Neural cell (in vitro differentiated cells): ENCODE data around the gene GPHN. TPM values are rescaled to one million over a fixed set of nuclear protein-coding genes. Genes with fewer than 3 reads are reported as not detected.

Experiments used
- H2AFZ ChIP-seq: fragments of 200-600, 300-800 bp; sonication (generic), shearing (Covaris generic); 2 replicates; pipeline ENCODE4 v1.6.0; 2014; ENCODE audit warnings: low read depth, mild to moderate bottlenecking, antibody characterized with exemption, low read length, moderate library complexity
- H3F3A ChIP-seq: fragments of 200-600 bp; shearing (Covaris generic); 2 replicates; pipeline ENCODE4 v1.6.1; 2016; ENCODE audit warnings: mild to moderate bottlenecking, moderate library complexity, mixed read lengths, antibody characterized with exemption, low read length; ENCODE audit not compliant: insufficient read depth, poor library complexity, severe bottlenecking
- H3K27ac ChIP-seq: fragments of 200-600, 300-800 bp; sonication (generic), shearing (Covaris generic); 2 replicates; pipeline ENCODE4 v1.5.1; 2014; ENCODE audit warnings: mild to moderate bottlenecking, low read length, moderate library complexity
- H3K27me3 ChIP-seq: fragments of 300-800, 200-600 bp; sonication (generic), shearing (Covaris generic); 2 replicates; pipeline ENCODE4 v1.6.0; 2014; ENCODE audit warnings: mild to moderate bottlenecking, low read depth, low read length, moderate library complexity; ENCODE audit not compliant: insufficient read depth
- H3K36me3 ChIP-seq: fragments of 300-800, 200-600 bp; sonication (generic), shearing (Covaris generic); 2 replicates; pipeline ENCODE4 v1.5.1; 2014; ENCODE audit warnings: mild to moderate bottlenecking, antibody characterized with exemption, low read length, moderate library complexity; ENCODE audit not compliant: insufficient read depth
- H3K4me2 ChIP-seq: fragments of 300-800, 200-600 bp; sonication (generic), shearing (Covaris generic); 2 replicates; pipeline ENCODE4 v1.6.0; 2014; ENCODE audit warnings: mild to moderate bottlenecking, low read length
- H3K4me3 ChIP-seq: fragments of 300-800, 200-600 bp; sonication (generic), shearing (Covaris generic); 2 replicates; pipeline ENCODE4 v1.5.1; 2014; ENCODE audit warnings: mild to moderate bottlenecking, low read length, moderate library complexity
- H3K79me2 ChIP-seq: fragments of 200-600 bp; shearing (Covaris generic); replicated peaks from 2 replicates; pipeline ENCODE4 v1.6.0; 2014; ENCODE audit warnings: mild to moderate bottlenecking, low read length, moderate library complexity; ENCODE audit not compliant: insufficient read depth
- H3K9ac ChIP-seq: fragments of 300-800, 200-600 bp; sonication (generic), shearing (Covaris generic); 2 replicates; pipeline ENCODE4 v1.6.1; 2016; ENCODE audit warnings: mild to moderate bottlenecking, low read length, mixed read lengths
- H3K9me2 ChIP-seq: fragments of 200-600 bp; shearing (Covaris generic); 2 replicates; pipeline ENCODE4 v1.6.1; 2016; ENCODE audit warnings: mild to moderate bottlenecking, low read length, mixed read lengths; ENCODE audit not compliant: insufficient read depth
- H3K9me3 ChIP-seq: fragments of 200-600, 300-800 bp; sonication (generic), shearing (Covaris generic); 2 replicates; pipeline ENCODE4 v1.6.1; 2016; ENCODE audit warnings: mild to moderate bottlenecking, mixed run types, low read length, moderate library complexity, mixed read lengths
- H4K20me1 ChIP-seq: fragments of 200-600 bp; shearing (Covaris generic); 2 replicates; pipeline ENCODE4 v1.6.1; 2016; ENCODE audit warnings: mild to moderate bottlenecking, mixed run types; ENCODE audit not compliant: insufficient read depth
- EP300 ChIP-seq: fragments of 450-650 bp; conservative IDR thresholded peaks from 2 replicates; pipeline ENCODE4 v1.6.1; 2014; ENCODE audit warnings: antibody characterized with exemption, mild to moderate bottlenecking, moderate library complexity; ENCODE audit not compliant: poor library complexity, severe bottlenecking
- EZH2 ChIP-seq: fragments of 200-600, 300-800 bp; shearing (Covaris generic), sonication (generic); IDR thresholded peaks from 2 replicates; pipeline ENCODE4 v1.6.1; 2014; ENCODE audit warnings: antibody characterized with exemption, low read length, borderline replicate concordance, mild to moderate bottlenecking; ENCODE audit not compliant: insufficient read depth, poor library complexity, severe bottlenecking
- MXI1 ChIP-seq: fragments of 450-650 bp; conservative IDR thresholded peaks from 2 replicates; pipeline ENCODE4 v1.6.1; 2014; ENCODE audit warnings: antibody characterized with exemption, mild to moderate bottlenecking; ENCODE audit not compliant: poor library complexity, severe bottlenecking
- POLR2AphosphoS5 ChIP-seq: IDR thresholded peaks from 2 replicates; pipeline ENCODE4 v1.6.1; 2012
- RAD21 ChIP-seq: fragments of 450-650 bp; conservative IDR thresholded peaks from 2 replicates; pipeline ENCODE4 v1.6.1; 2014; ENCODE audit warnings: antibody characterized with exemption, mild to moderate bottlenecking, moderate library complexity
- REST ChIP-seq: IDR thresholded peaks from 2 replicates; pipeline ENCODE4 v1.6.1; 2012; ENCODE audit warnings: borderline replicate concordance
- SMC3 ChIP-seq: fragments of 450-650 bp; conservative IDR thresholded peaks from 2 replicates; pipeline ENCODE4 v1.6.1; 2014; ENCODE audit warnings: antibody characterized with exemption, mild to moderate bottlenecking, moderate library complexity; ENCODE audit not compliant: poor library complexity
- TAF1 ChIP-seq: IDR thresholded peaks from 2 replicates; pipeline ENCODE4 v1.6.1; 2012; ENCODE audit warnings: low read depth
- polyA plus RNA-seq: library from polyadenylated mRNA; depleted of rRNA; stranded (reverse); fragments of >200 nt; gene quantifications from 2 replicates; pipeline ENCODE4 v1.2.3, GENCODE V29; 2014
- TF ChIP-seq, protein P1 (sequence below): fragments of 450-650 bp; IDR thresholded peaks from 2 replicates; pipeline ENCODE4 v1.5.1; 2014; ENCODE audit warnings: antibody characterized with exemption, mild to moderate bottlenecking, moderate library complexity; ENCODE audit not compliant: poor library complexity, severe bottlenecking

GPHN gene
- polyA plus RNA-seq, 1 donor from 2014 or later, result 135 TPM

DNA sequence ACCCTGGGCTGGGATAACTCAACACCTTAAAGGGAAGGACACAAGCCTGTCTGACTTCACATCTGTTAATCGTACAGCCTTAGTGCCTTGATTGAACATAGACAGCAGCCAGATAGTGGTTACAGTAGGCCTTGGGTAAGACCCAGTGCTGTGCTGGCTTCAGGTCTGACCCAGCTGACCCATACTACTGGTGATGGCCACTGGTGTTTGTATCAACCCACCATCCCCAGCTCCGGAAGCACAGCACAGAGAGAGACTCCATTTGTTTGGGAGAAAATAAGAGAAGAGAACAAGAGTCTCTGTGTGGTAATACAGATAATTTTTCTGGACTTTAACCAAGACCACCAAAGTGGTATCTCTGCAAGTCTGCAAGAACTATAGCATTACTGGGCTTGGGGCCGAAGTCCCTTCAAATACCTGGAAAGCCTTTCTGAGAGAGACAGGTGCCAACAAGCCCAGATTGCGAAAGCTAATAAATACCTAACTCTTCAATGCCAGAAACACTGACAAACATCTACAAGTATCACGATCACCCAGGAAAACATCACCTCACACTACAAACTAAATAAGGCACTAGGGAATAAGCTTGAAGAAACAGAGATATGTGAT is 351.2 kb downstream of the GPHN start:
- H3K9me2 ChIP-seq, result no peaks in the 10 kb centered on the region
- H4K20me1 ChIP-seq, result no peaks in the 10 kb centered on the region
- no peaks in the 10 kb centered on the region for H3K36me3 ChIP-seq
- H3K4me2 ChIP-seq, result no peak overlapping the region
- no peaks in the 10 kb centered on the region for H3K79me2 ChIP-seq
- no peak overlapping the region for H3K4me3 ChIP-seq
- H3F3A ChIP-seq, result no peaks in the 10 kb centered on the region
- no peak overlapping the region for H3K27ac ChIP-seq
- no peaks in the 10 kb centered on the region for H3K27me3 ChIP-seq
- TF ChIP-seq POLR2AphosphoS5 (no peak), MXI1 (no peak)
- no peak overlapping the region for H3K9ac ChIP-seq
- peaks cover 8% of the 10 kb centered on the region for H3K9me3 ChIP-seq
- H2AFZ ChIP-seq, result no peak overlapping the region

DNA sequence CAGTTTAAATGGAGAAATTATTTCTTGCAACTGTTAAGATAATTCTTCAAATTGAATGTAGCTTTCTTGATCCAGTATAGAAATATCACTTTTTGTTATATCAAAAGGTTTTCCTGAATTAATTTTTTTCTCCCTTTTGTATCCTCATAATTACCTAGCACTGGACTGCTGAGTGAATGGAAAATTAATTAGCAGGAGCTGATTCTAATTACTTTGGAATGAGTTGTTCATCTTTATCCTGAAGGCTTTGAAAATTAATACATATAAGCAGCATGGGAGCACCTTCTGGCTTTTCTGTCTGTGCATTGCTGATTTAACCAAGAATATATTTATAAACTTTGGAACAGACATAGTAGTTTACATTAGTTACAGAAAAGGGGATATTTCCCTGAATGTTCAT is 373.6 kb downstream of the GPHN start:
- H3K79me2 ChIP-seq, result no peaks in the 10 kb centered on the region
- no peak overlapping the region for H3K27ac ChIP-seq
- no peak overlapping the region for H3K9ac ChIP-seq
- H3K4me3 ChIP-seq, result no peak overlapping the region
- TF ChIP-seq EZH2, result no peak
- TF ChIP-seq SMC3, result no peak
- no peak for TF ChIP-seq POLR2AphosphoS5
- TF ChIP-seq TAF1, result no peak
- no peak for TF ChIP-seq REST
- no peak for TF ChIP-seq EP300
- no peak for TF ChIP-seq MXI1
- no peak for TF ChIP-seq RAD21
- TF ChIP-seq, protein P1, sequence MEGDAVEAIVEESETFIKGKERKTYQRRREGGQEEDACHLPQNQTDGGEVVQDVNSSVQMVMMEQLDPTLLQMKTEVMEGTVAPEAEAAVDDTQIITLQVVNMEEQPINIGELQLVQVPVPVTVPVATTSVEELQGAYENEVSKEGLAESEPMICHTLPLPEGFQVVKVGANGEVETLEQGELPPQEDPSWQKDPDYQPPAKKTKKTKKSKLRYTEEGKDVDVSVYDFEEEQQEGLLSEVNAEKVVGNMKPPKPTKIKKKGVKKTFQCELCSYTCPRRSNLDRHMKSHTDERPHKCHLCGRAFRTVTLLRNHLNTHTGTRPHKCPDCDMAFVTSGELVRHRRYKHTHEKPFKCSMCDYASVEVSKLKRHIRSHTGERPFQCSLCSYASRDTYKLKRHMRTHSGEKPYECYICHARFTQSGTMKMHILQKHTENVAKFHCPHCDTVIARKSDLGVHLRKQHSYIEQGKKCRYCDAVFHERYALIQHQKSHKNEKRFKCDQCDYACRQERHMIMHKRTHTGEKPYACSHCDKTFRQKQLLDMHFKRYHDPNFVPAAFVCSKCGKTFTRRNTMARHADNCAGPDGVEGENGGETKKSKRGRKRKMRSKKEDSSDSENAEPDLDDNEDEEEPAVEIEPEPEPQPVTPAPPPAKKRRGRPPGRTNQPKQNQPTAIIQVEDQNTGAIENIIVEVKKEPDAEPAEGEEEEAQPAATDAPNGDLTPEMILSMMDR, result no peak
- no peak overlapping the region for H3K4me2 ChIP-seq
- H2AFZ ChIP-seq, result no peak overlapping the region
- no peaks in the 10 kb centered on the region for H3K36me3 ChIP-seq
- H3K9me2 ChIP-seq, result no peaks in the 10 kb centered on the region
- H3F3A ChIP-seq, result no peaks in the 10 kb centered on the region
- no peaks in the 10 kb centered on the region for H3K27me3 ChIP-seq
- no peaks in the 10 kb centered on the region for H3K9me3 ChIP-seq
- H4K20me1 ChIP-seq, result no peaks in the 10 kb centered on the region
